K562 (cell line): ENCODE data around the gene C11orf98. TPM values are rescaled to one million over a fixed set of nuclear protein-coding genes. Genes with fewer than 3 reads are reported as not detected.

Source experiments
- BHLHE40 ChIP-seq: IDR thresholded peaks from 2 replicates; pipeline ENCODE4 v1.6.1; 2011; ENCODE audit warnings: low read length, improper control_type of control experiment
- CEBPG ChIP-seq, 3 experiments: fragments of 200-800 bp in 1 of 3; sonication (Bioruptor generic) in 1 of 3; sonication (generic) in 1 of 3; formaldehyde crosslinking in 1 of 3; IDR thresholded peaks in 2 of 3; conservative IDR thresholded peaks in 1 of 3; 2 replicates each; pipeline versions ENCODE4 v1.6.1 to v1.8.0; 2016 to 2022; ENCODE audit warnings: missing compliant biosample characterization in 2 of 3, missing genetic modification characterization in 2 of 3, mild to moderate bottlenecking in 1 of 3, missing genetic modification reagents in 1 of 3
- ELF1 ChIP-seq: fragments of 200-800 bp; sonication (Bioruptor generic); IDR thresholded peaks from 2 replicates; pipeline ENCODE4 v1.6.1; 2016; ENCODE audit warnings: missing genetic modification characterization, missing compliant biosample characterization
- NFIC ChIP-seq: fragments of 450-650 bp; IDR thresholded peaks from 2 replicates; pipeline ENCODE4 v1.6.1; 2017; ENCODE audit warnings: mild to moderate bottlenecking, inconsistent platforms
- PCBP2 ChIP-seq: fragments of 200-400 bp; formaldehyde crosslinking; IDR thresholded peaks from 2 replicates; pipeline ENCODE4 v1.6.1; 2018; ENCODE audit warnings: low read length, low read depth, mild to moderate bottlenecking, moderate library complexity; ENCODE audit not compliant: poor library complexity, severe bottlenecking
- PHF20 ChIP-seq: fragments of 450-650 bp; IDR thresholded peaks from 2 replicates; pipeline ENCODE4 v1.6.1; 2018; ENCODE audit not compliant: partially characterized antibody
- POLR2AphosphoS5 ChIP-seq: IDR thresholded peaks from 2 replicates; pipeline ENCODE4 v1.6.1; 2011; ENCODE audit warnings: mild to moderate bottlenecking, low read depth, low read length, moderate library complexity; ENCODE audit not compliant: control insufficient read depth, insufficient read depth
- PRDM10 ChIP-seq: fragments of 450-650 bp; IDR thresholded peaks from 2 replicates; pipeline ENCODE4 v1.6.1; 2018; ENCODE audit not compliant: partially characterized antibody
- RFX5 ChIP-seq: IDR thresholded peaks from 2 replicates; pipeline ENCODE4 v1.6.1; 2011; ENCODE audit warnings: low read depth, mild to moderate bottlenecking, improper control_type of control experiment, low read length
- SIN3A ChIP-seq, 2 experiments: fragments of 150-350 bp in 1 of 2; IDR thresholded peaks; 2 replicates each; pipeline ENCODE4 v1.6.1; 2011 to 2016; ENCODE audit warnings: borderline replicate concordance in 2 of 2, low read depth in 2 of 2, low read length in 2 of 2, mild to moderate bottlenecking in 2 of 2, moderate library complexity in 2 of 2; ENCODE audit not compliant: control insufficient read depth in 1 of 2
- SUPT5H ChIP-seq: fragments of 450-650 bp; IDR thresholded peaks from 2 replicates; pipeline ENCODE4 v1.6.1; 2016
- THAP7 ChIP-seq: fragments of 250-450 bp; sonication (Bioruptor Pico); IDR thresholded peaks from 2 replicates; pipeline ENCODE4 v1.5.0; 2021
- ZBTB2 ChIP-seq: fragments of 450-650 bp; IDR thresholded peaks from 2 replicates; pipeline ENCODE4 v1.6.1; 2016; ENCODE audit warnings: antibody characterized with exemption
- polyA plus RNA-seq, 8 experiments: library from polyadenylated mRNA; depleted of rRNA in 4 of 8; stranded (reverse) in 5 of 8; unstranded in 3 of 8; fragments of >200 nt; fragmentation: Nextera tagmentation in 2 of 8; fragmentation: Illumina TruSeq in 1 of 8; extraction: Ambion mirVana in 2 of 8; extraction: Trizol in 1 of 8; gene quantifications; 2 replicates each; pipeline versions ENCODE4 v1.2.1 to v1.2.3, GENCODE V29; 2011 to 2014; ENCODE audit warnings: inconsistent platforms in 1 of 8, missing spikeins in 1 of 8
- total RNA-seq, 7 experiments: library from RNA; depleted of rRNA in 6 of 7; stranded (reverse); fragments of >200 nt in 6 of 7; fragmentation: Illumina TruSeq in 2 of 7; extraction: Trizol in 2 of 7; gene quantifications; 2 replicates each; pipeline versions ENCODE4 v1.2.1 to v1.2.3, GENCODE V29; 2011 to 2021; ENCODE audit warnings: low replicate concordance in 1 of 7

The C11orf98 gene
- total and polyA plus RNA-seq, 9 of the 15 experiments (the other 6 are each of a cell fraction or from before 2014, with no cell fraction given) = 103 to 352 (median 218) TPM

GRCh38 chr11:62678770-62679696 lies 14.0 kb upstream of the C11orf98 start, which contains the start of gene UBXN1 (continued):
- peak; percentile 33 for TF ChIP-seq PRDM10
- no peak for TF ChIP-seq RFX5
- TF ChIP-seq SIN3A (IDR thresholded peaks at IDR 0.05; ENCODE audit: borderline replicate concordance in 2 of 2, control insufficient read depth in 1 of 2, low read depth in 2 of 2, low read length in 2 of 2) = peak; percentile 83 to 88
- peak; percentile 85 for TF ChIP-seq SUPT5H
- peak; percentile 96 for TF ChIP-seq ELF1 (tag)
- TF ChIP-seq ZBTB2 = peak; percentile 50; the same call in 1 of the 2 replicates
- TF ChIP-seq CEBPG (CRISPR knock-in tag; IDR thresholded peaks at IDR 0.05) = no peak
- TF ChIP-seq CEBPG (tag; conservative IDR thresholded peaks at IDR 0.05 in 1 of 2, IDR thresholded peaks at IDR 0.05 in 1 of 2) = 0 out of 4 replicates have a peak, but pooled peaks of 1 of the 2 experiments have one; percentile 21
- peak; percentile 75; the same call in 1 of the 2 replicates for TF ChIP-seq THAP7 (CRISPR knock-in tag)
- peak; percentile 87 for TF ChIP-seq BHLHE40
- peak; percentile 75 for TF ChIP-seq POLR2AphosphoS5
- peak; percentile 64; the same call in 1 of the 2 replicates for TF ChIP-seq NFIC
- peak; percentile 89 for TF ChIP-seq PHF20
- TF ChIP-seq PCBP2 = no peak
